NCI-H2171 (cell line): ENCODE measurements around the gene SEC23A.
"Not testable (repeated sequence)": the region's sequence is repeated elsewhere in the genome, so short reads cannot be mapped to it uniquely, and the experiment has no call there.

Experiments
- DNase-seq: peaks from one replicate; lab custom pipeline; 2025; lab: John Stamatoyannopoulos, UW

SEC23A gene

GRCh38 chr14:39029789-39030188 is 73.2 kb downstream of the SEC23A start:
- DNase-seq: no peak

GRCh38 chr14:39028620-39029019 is 74.4 kb downstream of the SEC23A start:
- no peak for DNase-seq

- DNase-seq: peak; percentile 61
Measured at GRCh38 chr14:39025810-39026627, 77.0 kb downstream of the SEC23A start.

- no peak for DNase-seq
Measured at GRCh38 chr14:39025250-39025809, 77.7 kb downstream of the SEC23A start.

- DNase-seq: peak; percentile 81
Measured at GRCh38 chr14:39023939-39024871, 78.8 kb downstream of the SEC23A start.

- peak; percentile 53 for DNase-seq
Measured at GRCh38 chr14:39017096-39018016, 85.7 kb downstream of the SEC23A start.

- no peak for DNase-seq
Measured at GRCh38 chr14:39016733-39017095, 86.3 kb downstream of the SEC23A start.

GRCh38 chr14:39015964-39016577 is 87.0 kb downstream of the SEC23A start:
- DNase-seq: no peak

GRCh38 chr14:39015360-39015961 is 87.6 kb downstream of the SEC23A start:
- no peak for DNase-seq

- no peak for DNase-seq
Measured at GRCh38 chr14:39014460-39014859, 88.6 kb downstream of the SEC23A start.

GRCh38 chr14:39008965-39009364 is 94.1 kb downstream of the SEC23A start:
- not testable (repeated sequence) for DNase-seq

GRCh38 chr14:39006721-39007410 is 96.2 kb downstream of the SEC23A start:
- no peak for DNase-seq

- DNase-seq: no peak
Measured at GRCh38 chr14:39005044-39005880, 97.8 kb downstream of the SEC23A start.

GRCh38 chr14:38999949-39000348 is 103.1 kb downstream of the SEC23A start:
- no peak for DNase-seq

GRCh38 chr14:38994731-38995130 is 108.3 kb downstream of the SEC23A start:
- peak; percentile 63 for DNase-seq

- DNase-seq: no peak
Measured at GRCh38 chr14:38993981-38994380, 109.1 kb downstream of the SEC23A start.

- DNase-seq: no peak
Measured at GRCh38 chr14:38992067-38992844, 110.8 kb downstream of the SEC23A start.

- DNase-seq: no peak
Measured at GRCh38 chr14:38991299-38991698, 111.7 kb downstream of the SEC23A start.
